Ishikawa (cell line): ENCODE measurements around the gene ATP9B.

Experiments
- CEBPB ChIP-seq: IDR thresholded peaks from 2 replicates; pipeline ENCODE4 v1.6.1; 2012
- CREB1 ChIP-seq: IDR thresholded peaks from 2 replicates; pipeline ENCODE4 v1.6.1; 2012; ENCODE audit warnings: low read depth
- EGR1 ChIP-seq: IDR thresholded peaks from 2 replicates; pipeline ENCODE4 v1.6.1; 2012
- EP300 ChIP-seq: IDR thresholded peaks from 2 replicates; pipeline ENCODE4 v1.6.1; 2012; ENCODE audit warnings: borderline replicate concordance
- FOXM1 ChIP-seq: IDR thresholded peaks from 2 replicates; pipeline ENCODE4 v1.6.1; 2012; ENCODE audit warnings: low read depth, borderline replicate concordance
- MAX ChIP-seq: IDR thresholded peaks from 2 replicates; pipeline ENCODE4 v1.6.1; 2012
- NFIC ChIP-seq: IDR thresholded peaks from 2 replicates; pipeline ENCODE4 v1.6.1; 2012
- RAD21 ChIP-seq: IDR thresholded peaks from 2 replicates; pipeline ENCODE4 v1.6.1; 2012; ENCODE audit warnings: low read depth
- REST ChIP-seq: IDR thresholded peaks from 2 replicates; pipeline ENCODE4 v1.6.1; 2012; ENCODE audit warnings: low read depth, mild to moderate bottlenecking
- TAF1 ChIP-seq: IDR thresholded peaks from 2 replicates; pipeline ENCODE4 v1.6.1; 2012; ENCODE audit warnings: low read depth, mild to moderate bottlenecking
- TCF12 ChIP-seq: IDR thresholded peaks from 2 replicates; pipeline ENCODE4 v1.6.1; 2012; ENCODE audit warnings: low read depth
- TEAD4 ChIP-seq: IDR thresholded peaks from 2 replicates; pipeline ENCODE4 v1.6.1; 2012
- USF1 ChIP-seq: IDR thresholded peaks from 2 replicates; pipeline ENCODE4 v1.6.1; 2012
- YY1 ChIP-seq: IDR thresholded peaks from 2 replicates; pipeline ENCODE4 v1.6.1; 2012; ENCODE audit warnings: low read depth
- ZBTB7A ChIP-seq: IDR thresholded peaks from 2 replicates; pipeline ENCODE4 v1.6.1; 2012; ENCODE audit warnings: low read depth

The ATP9B gene

GRCh38 chr18:79111483-79111882 is 42.3 kb downstream of the ATP9B start:
- no peak for TF ChIP-seq MAX
- no peak for TF ChIP-seq TCF12
- no peak for TF ChIP-seq NFIC
- no peak for TF ChIP-seq RAD21
- no peak for TF ChIP-seq CEBPB
- TF ChIP-seq EGR1: no peak
- TF ChIP-seq TEAD4: no peak
- no peak for TF ChIP-seq ZBTB7A
- no peak for TF ChIP-seq USF1
- no peak for TF ChIP-seq FOXM1
- no peak for TF ChIP-seq EP300
- no peak for TF ChIP-seq YY1
- TF ChIP-seq CREB1: no peak
- TF ChIP-seq TAF1: no peak
- TF ChIP-seq REST: no peak

- TF ChIP-seq TEAD4 (no peak), MAX (no peak), FOXM1 (no peak), USF1 (no peak), REST (no peak), YY1 (no peak), CREB1 (no peak), EP300 (no peak), RAD21 (no peak), EGR1 (no peak), ZBTB7A (no peak), NFIC (no peak), TAF1 (no peak), CEBPB (no peak), TCF12 (no peak)
These were observed 48.2 kb downstream of the ATP9B start for GRCh38 chr18:79117385-79117784.

GRCh38 chr18:79117788-79118187 is 48.6 kb downstream of the ATP9B start:
- no peak for TF ChIP-seq FOXM1
- TF ChIP-seq NFIC: no peak
- TF ChIP-seq MAX: no peak
- no peak for TF ChIP-seq ZBTB7A
- TF ChIP-seq EP300: no peak
- TF ChIP-seq RAD21: no peak
- TF ChIP-seq CREB1: no peak
- TF ChIP-seq CEBPB: no peak

- TF ChIP-seq MAX (no peak), EGR1 (no peak)
These were observed 49.6 kb downstream of the ATP9B start for GRCh38 chr18:79118797-79119196.

- TF ChIP-seq ZBTB7A (no peak), CEBPB (no peak), CREB1 (no peak), EP300 (no peak), USF1 (no peak), RAD21 (no peak), TCF12 (no peak), MAX (no peak), TEAD4 (no peak), NFIC (no peak), EGR1 (no peak), TAF1 (no peak), REST (no peak)
These were observed 52.7 kb downstream of the ATP9B start for GRCh38 chr18:79121746-79122474.
